NOMO-1 treated with DMSO at 0.1 percent for 48 hours (cell line): ENCODE results near the gene PRMT2.
"Not testable (repeated sequence)": the region's sequence is repeated elsewhere in the genome, so short reads cannot be mapped to it uniquely, and the experiment has no call there.

Source experiments
- DNase-seq: peaks from one replicate; lab custom pipeline; 2025; ENCODE audit not compliant: unreplicated experiment; lab: John Stamatoyannopoulos, UW

PRMT2 gene

GRCh38 chr21:46617267-46618051 lies 18.0 kb upstream of the PRMT2 start:
- DNase-seq, result no peak

- DNase-seq, result peak; percentile 37
Observed at GRCh38 chr21:46618738-46619379, 16.6 kb upstream of the PRMT2 start.

GRCh38 chr21:46619846-46620245 lies 15.6 kb upstream of the PRMT2 start:
- no peak for DNase-seq

- no peak for DNase-seq
Observed at GRCh38 chr21:46620846-46621245, 14.6 kb upstream of the PRMT2 start.

- DNase-seq, result no peak
Observed at GRCh38 chr21:46621457-46622182, 13.9 kb upstream of the PRMT2 start.

- peak; percentile 87 for DNase-seq
Observed at GRCh38 chr21:46622226-46622625, 13.2 kb upstream of the PRMT2 start.

GRCh38 chr21:46624050-46624449 lies 11.4 kb upstream of the PRMT2 start:
- DNase-seq, result no peak

- DNase-seq, result no peak
Observed at GRCh38 chr21:46625759-46626158, 9.7 kb upstream of the PRMT2 start.

- no peak for DNase-seq
Observed at GRCh38 chr21:46626536-46626935, 8.9 kb upstream of the PRMT2 start.

- no peak for DNase-seq
Observed at GRCh38 chr21:46626975-46627501, 8.4 kb upstream of the PRMT2 start.

- DNase-seq, result no peak
Observed at GRCh38 chr21:46627726-46628125, 7.7 kb upstream of the PRMT2 start.

GRCh38 chr21:46628868-46629267 lies 6.6 kb upstream of the PRMT2 start:
- no peak for DNase-seq

- DNase-seq, result not testable (repeated sequence)
Observed at GRCh38 chr21:46630915-46631314, 4.6 kb upstream of the PRMT2 start.

GRCh38 chr21:46633566-46633965 lies 1.9 kb upstream of the PRMT2 start:
- DNase-seq, result no peak

- no peak for DNase-seq
Observed at GRCh38 chr21:46634427-46634826, 1.0 kb upstream of the PRMT2 start.

- peak; percentile 78 for DNase-seq
Observed at GRCh38 chr21:46634966-46635323, 529 bp upstream of the PRMT2 start.

GRCh38 chr21:46636181-46636512 lies 673 bp downstream of the PRMT2 start:
- no peak for DNase-seq

GRCh38 chr21:46636550-46637285 lies 1.2 kb downstream of the PRMT2 start:
- DNase-seq, result no peak

- DNase-seq, result no peak
Observed at GRCh38 chr21:46637952-46638746, 2.7 kb downstream of the PRMT2 start.
